DMS153 treated with DMSO at 0.1 percent for 48 hours (cell line): Measurements from ENCODE around the gene PPCDC.

Experiments
- DNase-seq: peaks from one replicate; lab custom pipeline; 2025; ENCODE audit not compliant: unreplicated experiment; lab: John Stamatoyannopoulos, UW

PPCDC gene

GRCh38 chr15:75023181-75023871 lies at the start of gene PPCDC:
TSS of gene PPCDC (plus strand) at chr15:75023590. CDS start at chr15:75028319, 4,729 bp downstream.
- peak; percentile 41 for DNase-seq

GRCh38 chr15:74976159-74976558 lies 47.2 kb upstream of the PPCDC start:
- no peak for DNase-seq

GRCh38 chr15:74977599-74977998 lies 45.8 kb upstream of the PPCDC start:
- no peak for DNase-seq

DNA sequence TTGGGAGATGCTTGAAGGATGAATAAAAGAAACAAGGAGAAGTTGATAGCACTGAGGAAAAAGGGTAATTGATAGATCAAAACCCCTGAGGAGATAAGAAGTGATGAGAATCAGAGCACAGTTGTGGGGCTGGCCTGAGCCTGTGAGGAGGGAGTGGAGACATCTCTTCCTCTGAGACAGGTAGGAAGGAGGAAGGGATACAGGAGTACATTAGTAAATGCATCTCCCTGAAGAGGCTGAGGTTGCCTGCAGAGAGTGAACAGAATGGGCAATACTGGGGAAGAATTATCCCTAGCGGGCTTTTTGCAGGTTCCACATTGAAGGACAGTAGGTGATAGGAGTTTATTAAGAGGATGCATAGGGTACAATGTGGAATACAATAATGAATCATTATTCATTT lies 45.3 kb upstream of the PPCDC start:
- DNase-seq = no peak

GRCh38 chr15:74978503-74978902 lies 44.9 kb upstream of the PPCDC start:
- no peak for DNase-seq

DNA sequence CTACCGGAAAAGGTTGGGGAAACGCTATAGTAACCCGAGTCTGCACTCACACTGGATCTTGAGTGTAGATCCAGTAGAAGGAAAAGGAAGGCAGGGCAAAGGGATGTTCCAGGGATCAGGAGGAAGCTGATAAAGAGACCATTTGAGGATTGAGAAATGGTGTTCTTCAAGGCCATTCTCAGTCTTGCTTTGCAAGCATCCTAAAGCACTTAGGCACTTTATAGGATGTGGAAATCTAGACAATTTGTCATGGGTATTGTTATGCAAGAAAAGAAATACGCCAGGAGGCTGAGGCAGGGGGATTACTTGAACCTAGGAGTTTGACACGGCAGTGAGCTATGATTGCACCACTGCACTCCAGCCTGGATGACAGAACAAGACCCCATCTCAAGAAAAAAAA lies 41.2 kb upstream of the PPCDC start:
- no peak for DNase-seq

GRCh38 chr15:74983725-74984231 lies 39.6 kb upstream of the PPCDC start:
- DNase-seq = no peak

DNA sequence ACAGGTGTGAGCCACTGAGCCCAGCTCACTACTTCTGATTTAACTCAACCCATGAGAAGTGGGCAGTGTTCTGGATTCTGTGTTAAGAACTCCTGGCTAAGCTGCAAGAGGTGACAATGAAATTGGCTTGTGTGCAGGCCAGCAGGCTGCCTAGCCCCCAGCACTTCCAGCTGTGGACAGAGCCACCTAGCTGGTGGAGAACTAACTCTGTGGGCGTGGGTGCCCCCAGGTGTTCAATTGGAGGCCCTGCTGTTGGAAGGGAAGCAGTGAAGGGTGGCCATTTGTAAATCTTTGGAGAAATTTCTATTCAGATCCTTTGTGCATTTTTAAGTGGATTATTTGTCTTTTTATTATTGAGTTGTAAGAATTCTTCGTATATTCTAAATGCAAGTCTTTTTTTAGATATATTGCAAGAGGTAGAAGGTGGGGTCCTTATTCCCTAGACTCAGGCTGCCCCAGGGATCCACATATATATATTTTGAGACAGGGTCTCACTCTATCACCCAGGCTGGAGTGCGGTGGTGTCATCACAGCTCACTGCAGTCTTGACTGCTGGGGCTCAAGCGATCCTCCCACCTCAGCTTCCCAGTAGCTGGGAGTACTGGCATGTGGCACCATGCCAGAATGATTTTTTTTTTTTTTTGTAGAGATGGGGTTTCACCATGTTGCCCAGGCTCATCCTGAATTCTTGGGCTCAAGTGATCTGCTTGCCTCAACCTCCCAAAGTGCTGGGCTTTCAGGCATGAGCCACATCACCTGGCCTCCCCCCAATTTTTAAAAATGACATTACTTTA lies 35.2 kb upstream of the PPCDC start:
- DNase-seq = no peak

DNA sequence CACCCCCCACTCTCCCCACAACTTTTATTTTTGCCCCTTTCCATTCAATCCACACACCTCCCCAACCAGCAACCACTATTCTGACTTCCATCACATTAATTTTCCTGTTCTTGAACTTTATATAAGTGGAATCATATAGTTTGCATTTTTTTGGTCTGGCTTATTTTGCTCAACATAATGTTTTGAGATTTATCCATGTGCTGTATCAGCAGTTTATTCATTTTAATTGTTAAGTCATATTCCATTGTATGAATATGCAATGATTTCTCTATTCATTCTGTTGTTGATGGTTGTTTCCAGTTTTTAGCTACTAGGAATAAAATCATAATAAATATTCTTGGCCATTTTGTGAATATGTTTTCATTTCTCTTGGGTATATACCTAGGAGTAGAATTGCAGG lies 33.9 kb upstream of the PPCDC start:
- DNase-seq = no peak

GRCh38 chr15:74992619-74993018 lies 30.8 kb upstream of the PPCDC start:
- no peak for DNase-seq

DNA sequence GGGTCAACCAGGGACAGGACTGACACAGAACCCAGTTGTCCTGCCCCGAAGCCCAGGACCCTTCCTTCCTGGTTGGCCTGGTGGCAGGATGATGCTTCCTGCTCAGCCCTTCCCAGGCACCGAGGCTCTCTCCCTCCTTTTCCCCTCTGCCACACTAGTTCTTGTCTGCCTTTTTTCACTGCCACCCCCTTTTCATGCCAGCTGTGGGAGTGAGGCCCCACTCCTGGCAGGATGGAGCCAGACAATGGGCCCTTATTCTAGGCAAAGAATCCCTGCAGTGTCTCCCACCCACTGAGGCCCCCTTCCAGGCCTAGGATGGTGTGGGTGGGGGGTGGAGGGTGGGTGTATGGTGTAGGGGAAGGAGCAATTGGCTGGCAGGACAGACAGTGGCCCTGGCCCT lies 29.2 kb upstream of the PPCDC start:
- DNase-seq = no peak

DNA sequence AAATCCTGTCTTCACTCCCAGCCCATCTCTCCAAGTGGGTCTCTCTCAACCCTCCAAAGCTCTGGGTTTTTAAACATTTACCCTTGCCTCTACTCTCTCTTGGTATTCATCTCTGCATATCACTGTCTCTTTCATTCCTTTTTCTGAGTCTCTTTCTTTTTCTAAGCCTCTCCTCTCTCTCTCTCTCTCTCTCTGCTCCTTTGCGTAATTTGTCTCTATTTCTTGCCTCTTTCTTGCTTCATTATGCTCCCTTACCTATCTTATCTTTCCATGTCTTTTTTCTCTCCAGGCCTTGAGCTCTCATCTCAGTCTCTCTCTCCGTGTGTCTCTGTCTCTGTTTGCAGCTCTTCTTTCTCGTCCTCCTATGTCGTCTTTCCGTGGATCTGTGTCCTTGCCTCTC lies 28.7 kb upstream of the PPCDC start:
- no peak for DNase-seq

DNA sequence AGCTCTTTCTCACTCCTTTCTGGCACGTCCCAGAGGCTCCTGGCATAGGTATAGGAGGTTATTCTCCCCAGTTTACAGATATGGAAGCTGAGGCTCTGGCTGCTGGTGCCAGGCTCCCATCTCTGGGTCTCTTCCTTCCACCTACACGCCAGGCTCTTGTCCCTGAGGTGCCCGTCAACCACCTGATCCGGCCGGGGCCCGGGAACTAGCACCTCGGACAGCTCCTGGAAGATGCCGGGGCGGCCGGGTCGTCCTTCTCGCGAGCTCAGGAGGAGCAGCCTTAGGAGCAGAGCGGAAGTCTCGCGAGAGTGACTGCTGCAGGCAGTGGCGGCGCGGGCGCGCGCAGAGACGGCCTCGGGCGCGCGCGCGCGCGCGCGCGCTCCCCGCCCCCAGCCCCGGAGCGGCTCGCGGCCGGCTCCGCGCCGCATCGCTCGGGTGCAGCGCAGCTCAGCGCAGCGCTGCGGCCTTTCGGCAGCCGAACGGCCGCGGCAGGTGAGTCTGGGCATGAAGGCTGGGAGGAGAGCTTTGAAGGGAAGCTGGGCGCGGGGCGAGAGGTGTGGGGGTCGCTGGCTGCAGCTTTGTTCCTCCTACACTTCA lies 28.1 kb upstream of the PPCDC start, which contains the start of gene SCAMP5:
TSS of gene SCAMP5 (plus strand) at position 382 of the 597 bp plus-strand sequence. CDS start 16,277 bp downstream, outside the sequence.
- peak; percentile 37 for DNase-seq

GRCh38 chr15:74995779-74996765 lies 27.3 kb upstream of the PPCDC start:
- DNase-seq = no peak

GRCh38 chr15:74997141-74997540 lies 26.2 kb upstream of the PPCDC start:
- DNase-seq = no peak

GRCh38 chr15:74997543-74997942 lies 25.8 kb upstream of the PPCDC start:
- DNase-seq = no peak

DNA sequence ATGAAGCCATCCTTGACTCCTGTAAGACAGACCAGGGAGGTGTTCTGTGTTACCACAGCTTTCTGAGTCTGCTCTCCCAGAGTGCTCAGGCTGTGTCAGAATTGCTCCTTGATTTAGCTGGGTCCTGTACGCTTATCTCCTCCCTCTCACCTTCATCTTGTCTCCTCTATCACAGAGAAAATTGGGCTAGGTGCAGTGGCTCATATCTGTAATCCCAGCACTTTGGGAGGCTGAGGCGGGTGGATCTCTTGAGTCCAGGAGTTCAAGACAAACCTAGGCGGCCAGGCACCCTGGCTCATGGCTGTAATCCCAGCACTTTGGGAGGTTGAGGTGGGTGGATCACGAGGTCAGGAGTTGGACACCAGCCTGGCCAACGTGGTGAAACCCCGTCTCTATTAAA lies 22.1 kb upstream of the PPCDC start:
- DNase-seq = no peak

- no peak for DNase-seq
Observed at GRCh38 chr15:75002398-75002797, 21.0 kb upstream of the PPCDC start.

GRCh38 chr15:75007216-75007615 lies 16.2 kb upstream of the PPCDC start:
- DNase-seq = no peak

DNA sequence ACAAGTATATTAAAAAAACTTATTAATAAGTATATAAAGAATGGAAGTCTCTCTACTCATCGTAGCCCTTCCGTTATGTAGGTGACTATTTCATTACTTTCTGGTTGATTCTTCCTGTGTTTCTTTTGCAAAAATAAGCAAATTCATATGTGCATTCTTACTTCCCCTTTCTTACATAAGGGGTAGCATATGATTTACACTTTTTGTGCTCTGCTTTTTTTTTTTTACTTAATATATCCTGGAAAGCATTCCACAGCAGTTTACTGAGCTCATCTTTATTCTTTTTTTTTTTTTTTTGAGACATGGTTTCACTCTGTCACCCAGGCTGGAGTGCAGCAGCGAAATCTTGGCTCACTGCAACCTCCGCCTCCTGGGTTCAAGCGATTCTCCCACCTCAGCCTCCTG lies 15.2 kb upstream of the PPCDC start:
- no peak for DNase-seq
